GM12878 (cell line): ENCODE data around the gene GNAQ. TPM values are rescaled to one million over a fixed set of nuclear protein-coding genes. Genes with fewer than 3 reads are reported as not detected.

Source experiments
- ATAC-seq: fragments of 200-7000 bp; cut with Tn5 transposase; 3 replicates; pipeline ENCODE4 v1.9.1; 2020; ENCODE audit warnings: mild to moderate bottlenecking, moderate library complexity
- BruUV-seq: library from RNA; stranded (reverse); fragments of 400-500 nt; replicated peaks from 2 replicates; lab custom pipeline; 2021; lab: Mats Ljungman, UMichigan
- CTCF ChIA-PET: fragments of 300-600 bp; sonication (Branson Sonifier 250); formaldehyde crosslinking; extraction: SDS; loops from one replicate; lab custom pipeline; 2021; ENCODE audit warnings: inconsistent platforms; lab: Yijun Ruan, JAX
- POLR2A ChIA-PET: fragments of 350-600 bp; formaldehyde crosslinking; extraction: SDS; loops from one replicate; lab custom pipeline; 2021; ENCODE audit warnings: inconsistent platforms; lab: Charles Lee
- RAD21 ChIA-PET: fragments of 300-600 bp; sonication (Branson Sonifier 250); formaldehyde crosslinking; loops from one replicate; lab custom pipeline; 2023; ENCODE audit warnings: antibody characterized with exemption; ENCODE audit not compliant: unreplicated experiment; lab: Charles Lee
- SMC1A ChIA-PET: fragments of 300-600 bp; sonication (Branson Sonifier 250); formaldehyde crosslinking; loops from one replicate; lab custom pipeline; 2023; ENCODE audit not compliant: unreplicated experiment, uncharacterized antibody; lab: Charles Lee
- DNase-seq: peaks from one replicate; pipeline ENCODE4 v3.0.0-alpha.2; 2011; ENCODE audit warnings: low read depth, low spot score
- FAIRE-seq: peaks from 3 replicates; lab custom pipeline; 2011; peaks lifted over from hg19 to GRCh38; lab: Jason Lieb, UNC
- H2AFZ ChIP-seq: 2 replicates; pipeline ENCODE4 v1.6.0; 2011; ENCODE audit warnings: low read depth, low read length, control low read depth; ENCODE audit not compliant: control insufficient read depth
- H3K27ac ChIP-seq: 2 replicates; pipeline ENCODE4 v1.5.1; 2011; ENCODE audit warnings: control low read depth; ENCODE audit not compliant: control insufficient read depth, insufficient read depth
- H3K27me3 ChIP-seq, 2 experiments: replicated peaks in 1 of 2; 2 replicates each; pipeline versions ENCODE4 v1.6.0 to v1.6.1; 2011; ENCODE audit warnings: low read length in 1 of 2; ENCODE audit not compliant: control insufficient read depth in 2 of 2, insufficient read depth in 2 of 2
- H3K36me3 ChIP-seq, 2 experiments: 2 replicates each; pipeline ENCODE4 v1.5.1; 2011; ENCODE audit warnings: low read length in 1 of 2; ENCODE audit not compliant: control insufficient read depth in 2 of 2, insufficient read depth in 2 of 2
- H3K4me1 ChIP-seq: 2 replicates; pipeline ENCODE4 v1.6.1; 2011; ENCODE audit warnings: mild to moderate bottlenecking, low read length, moderate library complexity, mixed read lengths; ENCODE audit not compliant: control insufficient read depth, insufficient read depth
- H3K4me2 ChIP-seq: 2 replicates; pipeline ENCODE4 v1.6.0; 2011; ENCODE audit warnings: control low read depth; ENCODE audit not compliant: control insufficient read depth, insufficient read depth
- H3K4me3 ChIP-seq: fragments of 200-600 bp; sonication (generic); 2 replicates; pipeline ENCODE4 v1.5.1; 2016
- H3K79me2 ChIP-seq: 2 replicates; pipeline ENCODE4 v1.6.0; 2011; ENCODE audit warnings: low read length; ENCODE audit not compliant: control insufficient read depth, insufficient read depth
- H3K9ac ChIP-seq: 2 replicates; pipeline ENCODE4 v1.8.0; 2011; ENCODE audit warnings: low read length, control low read depth, mixed read lengths; ENCODE audit not compliant: control insufficient read depth, insufficient read depth
- H3K9me3 ChIP-seq: replicated peaks from 3 replicates; pipeline ENCODE4 v1.5.1; 2011; ENCODE audit warnings: mild to moderate bottlenecking, low read length; ENCODE audit not compliant: control insufficient read depth, insufficient read depth
- H4K20me1 ChIP-seq: 2 replicates; pipeline ENCODE4 v1.6.0; 2011; ENCODE audit not compliant: control insufficient read depth, insufficient read depth
- EGR1 ChIP-seq, 2 experiments: IDR thresholded peaks; 1 replicate in 1 of 2; 2 replicates in 1 of 2; pipeline ENCODE4 v1.6.1; 2011 to 2012; ENCODE audit warnings: low read depth in 2 of 2, low read length in 2 of 2, borderline replicate concordance in 1 of 2, mild to moderate bottlenecking in 1 of 2, moderate library complexity in 1 of 2
- ELK1 ChIP-seq: IDR thresholded peaks from 2 replicates; pipeline ENCODE4 v1.6.1; 2012; ENCODE audit warnings: low read depth, low read length, improper control_type of control experiment
- HDGF ChIP-seq: fragments of 450-650 bp; IDR thresholded peaks from 2 replicates; pipeline ENCODE4 v1.6.1; 2016; ENCODE audit warnings: antibody characterized with exemption
- IRF5 ChIP-seq: fragments of 450-650 bp; IDR thresholded peaks from 2 replicates; pipeline ENCODE4 v1.6.1; 2017; ENCODE audit warnings: borderline replicate concordance
- POU2F2 ChIP-seq: IDR thresholded peaks from 3 replicates; pipeline ENCODE4 v1.6.1; 2011; ENCODE audit warnings: low read depth, mild to moderate bottlenecking, low read length, borderline replicate concordance
- PRDM15 ChIP-seq: fragments of 450-650 bp; formaldehyde crosslinking; IDR thresholded peaks from 2 replicates; pipeline ENCODE4 v1.4.0; 2020; ENCODE audit warnings: mild to moderate bottlenecking, moderate library complexity
- STAT3 ChIP-seq: IDR thresholded peaks from 2 replicates; pipeline ENCODE4 v1.6.1; 2011; ENCODE audit warnings: low read depth, low read length, improper control_type of control experiment
- ZBTB11 ChIP-seq: fragments of 450-650 bp; formaldehyde crosslinking; IDR thresholded peaks from 2 replicates; pipeline ENCODE4 v1.5.0; 2022; ENCODE audit warnings: mild to moderate bottlenecking, missing genetic modification characterization
- ZBTB33 ChIP-seq: fragments of 450-650 bp; IDR thresholded peaks from 2 replicates; pipeline ENCODE4 v1.6.1; 2017; ENCODE audit warnings: mild to moderate bottlenecking
- ZSCAN29 ChIP-seq: fragments of 450-650 bp; IDR thresholded peaks from 2 replicates; pipeline ENCODE4 v1.6.1; 2017; ENCODE audit warnings: mild to moderate bottlenecking, moderate library complexity
- WGBS: methylation state at CpG from one replicate; pipeline ENCODE4 v1.1.6; 2016; ENCODE audit warnings: low lambda C conversion rate; ENCODE audit not compliant: insufficient replicate concordance, insufficient coverage; ENCODE audit errors: missing lambda C conversion rate; 5-methylcytosine and 5-hydroxymethylcytosine counted together
- in situ Hi-C: fragments of 300-500 bp; cut with MboI; formaldehyde crosslinking; loops from 9 replicates; pipeline ENCODE4 v1.14.3; 2018; ENCODE audit warnings: mixed read lengths
- intact Hi-C: fragments of 100-400 bp; cut with micrococcal nuclease; formaldehyde crosslinking; loops from one replicate; pipeline ENCODE4 v1.14.2; 2022; ENCODE audit not compliant: unreplicated experiment
- polyA plus RNA-seq, 11 experiments: library from polyadenylated mRNA; depleted of rRNA in 4 of 11; unstranded in 6 of 11; stranded (reverse) in 5 of 11; fragments of >200 nt; fragmentation: Nextera tagmentation in 4 of 11; fragmentation: Illumina TruSeq in 1 of 11; extraction: Ambion mirVana in 4 of 11; extraction: Trizol in 1 of 11; gene quantifications; 1 replicate in 1 of 11; 2 replicates in 10 of 11; pipeline versions ENCODE4 v1.2.1 to v1.2.3, GENCODE V29; 2011 to 2016; ENCODE audit warnings: inconsistent platforms in 2 of 11, missing spikeins in 2 of 11, low read depth in 1 of 11
- total RNA-seq, 4 experiments: library from RNA; depleted of rRNA in 3 of 4; stranded (reverse); fragments of >200 nt in 3 of 4; fragmentation: Illumina TruSeq in 1 of 4; extraction: Trizol in 1 of 4; gene quantifications; 2 replicates each; pipeline versions ENCODE4 v1.2.1 to v1.2.3, GENCODE V29; 2013 to 2021

The GNAQ gene
- total and polyA plus RNA-seq, 10 of the 15 experiments (the other 5 are each of a cell fraction or from before 2014, with no cell fraction given) = 0.15 to 47.2 (median 0.49) TPM

GRCh38 chr9:77969083-77969482 lies 62.5 kb downstream of the GNAQ start:
- ChIA-PET POLR2A (interaction anchor here (0.6 kb wide), 1 partner anchor 1417 kb away, joined by 4 read pairs; no protein-coding TSS in a partner anchor), RAD21 (interaction anchor here (1.2 kb wide), 1 partner anchor 51 kb away, joined by 5 read pairs; no protein-coding TSS in a partner anchor), SMC1A (interaction anchor here (0.9 kb wide), 2 partner anchors 14 to 66 kb away, joined by 3 to 4 read pairs; no protein-coding TSS in a partner anchor), CTCF (interaction anchor here (1.2 kb wide), 1 partner anchor 53 kb away, joined by 4 read pairs; no protein-coding TSS in a partner anchor)
- FAIRE-seq (no peak), DNase-seq (no peak), ATAC-seq (peak; percentile 6; the same call in 2 of the 3 replicates)
- Histone ChIP-seq H3K79me2 (no peaks in the 10 kb centered on the region), H2AFZ (no peak overlapping the region), H3K36me3 (no peaks in the 10 kb centered on the region), H3K4me3 (no peak overlapping the region), H4K20me1 (no peaks in the 10 kb centered on the region), H3K27ac (no peak overlapping the region), H3K9ac (no peak overlapping the region), H3K9me3 (no peaks in the 10 kb centered on the region), H3K4me2 (no peak overlapping the region), H3K27me3 (no peaks in the 10 kb centered on the region), H3K4me1 (no peaks in the 10 kb centered on the region)
- in situ Hi-C loops = no loop called here
- no TSS peak for BruUV-seq
- intact Hi-C loops = no loop called here
- 37% methylated on average over 4 of the region's 4 CpGs for WGBS
- TF ChIP-seq ZBTB33 (no peak), ELK1 (no peak), STAT3 (no peak), POU2F2 (no peak), ZSCAN29 (no peak), HDGF (no peak), PRDM15 (no peak), ZBTB11 (CRISPR knock-in tag) (no peak), IRF5 (no peak), EGR1 (IDR thresholded peaks at IDR 0.05; ENCODE audit: borderline replicate concordance in 1 of 2, low read depth in 2 of 2, low read length in 2 of 2) (no peak)
